Measurements from ENCODE around the gene COPS9. TPM values are rescaled to one million over a fixed set of nuclear protein-coding genes. Genes with fewer than 3 reads are reported as not detected.

COPS9 gene
- total RNA-seq, 1 donor from 2014 or later: 140 TPM

DNA sequence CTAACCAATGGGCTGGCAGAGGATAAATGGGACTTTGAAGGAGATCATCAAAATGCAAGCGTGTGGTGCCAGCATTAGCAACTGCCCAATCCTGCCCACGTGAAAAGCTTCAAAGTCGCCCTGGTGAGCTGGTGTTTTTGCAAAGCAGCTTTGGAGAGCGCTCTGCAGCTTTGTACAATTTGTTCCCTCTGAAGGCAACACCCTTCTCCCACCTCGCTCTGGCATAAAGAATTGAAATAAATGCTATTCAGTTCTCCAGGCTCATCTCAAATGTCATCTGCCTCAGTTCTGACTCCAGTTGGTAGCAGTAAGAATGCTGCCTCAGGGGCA is 3.5 kb downstream of the COPS9 start:
- H3K4me3 Mint-ChIP-seq (ENCODE audit: unreplicated experiment): no peak overlapping the region
- no peak for DNase-seq (ENCODE audit: low spot score)
- no peaks in the 10 kb centered on the region for H3K27me3 Mint-ChIP-seq (ENCODE audit: low read depth)
- H3K27ac Mint-ChIP-seq (ENCODE audit: unreplicated experiment): no peak overlapping the region
- H3K36me3 Mint-ChIP-seq (ENCODE audit: low read depth): peaks cover 38% of the 10 kb centered on the region
- TF ChIP-seq CTCF (IDR thresholded peaks at IDR 0.05): no peak
- peaks cover 24% of the 10 kb centered on the region for H3K4me1 Mint-ChIP-seq (ENCODE audit: low read depth)
- H3K9me3 Mint-ChIP-seq (ENCODE audit: low read depth): no peaks in the 10 kb centered on the region

GRCh38 chr2:240131941-240132650 is 4.0 kb downstream of the COPS9 start:
- Mint-ChIP-seq H3K4me1 (ENCODE audit: low read depth) (peaks cover 24% of the 10 kb centered on the region), H3K27ac (ENCODE audit: unreplicated experiment) (no peak overlapping the region), H3K4me3 (ENCODE audit: unreplicated experiment) (no peak overlapping the region), H3K9me3 (ENCODE audit: low read depth) (peaks cover 3% of the 10 kb centered on the region), H3K27me3 (ENCODE audit: low read depth) (no peaks in the 10 kb centered on the region), H3K36me3 (ENCODE audit: low read depth) (peaks cover 43% of the 10 kb centered on the region)
- peak; percentile 24 for TF ChIP-seq CTCF (IDR thresholded peaks at IDR 0.05)
- peak; percentile 61 for DNase-seq (ENCODE audit: low spot score)

DNA sequence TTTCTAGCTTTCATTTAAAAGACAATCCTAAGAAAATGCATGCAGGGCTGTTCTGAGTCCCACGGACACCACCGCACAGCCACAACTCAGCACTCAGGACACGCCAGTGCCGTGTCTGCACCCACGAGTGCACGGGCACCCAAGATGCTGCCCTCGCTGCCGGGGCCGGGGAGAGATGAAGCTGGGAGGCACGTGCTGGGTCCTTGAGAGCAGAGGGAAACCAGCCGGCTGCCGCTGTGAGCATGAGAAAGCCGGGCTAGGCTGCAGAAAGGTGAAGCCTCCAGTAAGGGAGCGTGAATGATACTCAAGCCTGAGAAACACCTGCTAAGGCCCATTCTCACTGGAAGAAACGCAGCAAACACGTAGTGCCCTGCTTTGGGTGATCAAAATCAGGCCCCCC is 4.8 kb downstream of the COPS9 start:
- Mint-ChIP-seq H3K27me3 (ENCODE audit: low read depth) (no peaks in the 10 kb centered on the region), H3K4me3 (ENCODE audit: unreplicated experiment) (no peak overlapping the region), H3K4me1 (ENCODE audit: low read depth) (peaks cover 21% of the 10 kb centered on the region), H3K36me3 (ENCODE audit: low read depth) (peaks cover 47% of the 10 kb centered on the region), H3K9me3 (ENCODE audit: low read depth) (peaks cover 8% of the 10 kb centered on the region), H3K27ac (ENCODE audit: unreplicated experiment) (no peak overlapping the region)
- peak; percentile 74 for DNase-seq (ENCODE audit: low spot score)
- no peak for TF ChIP-seq CTCF (IDR thresholded peaks at IDR 0.05)

- peaks cover 50% of the 10 kb centered on the region for H3K36me3 Mint-ChIP-seq (ENCODE audit: low read depth)
- DNase-seq (ENCODE audit: low spot score): peak; percentile 71
- H3K4me1 Mint-ChIP-seq (ENCODE audit: low read depth): peaks cover 18% of the 10 kb centered on the region
- TF ChIP-seq CTCF (IDR thresholded peaks at IDR 0.05): no peak
- no peak overlapping the region for H3K27ac Mint-ChIP-seq (ENCODE audit: unreplicated experiment)
- H3K4me3 Mint-ChIP-seq (ENCODE audit: unreplicated experiment): no peak overlapping the region
- H3K27me3 Mint-ChIP-seq (ENCODE audit: low read depth): no peaks in the 10 kb centered on the region
- H3K9me3 Mint-ChIP-seq (ENCODE audit: low read depth): peaks cover 11% of the 10 kb centered on the region
Measured at GRCh38 chr2:240130393-240131195, 5.5 kb downstream of the COPS9 start.

DNA sequence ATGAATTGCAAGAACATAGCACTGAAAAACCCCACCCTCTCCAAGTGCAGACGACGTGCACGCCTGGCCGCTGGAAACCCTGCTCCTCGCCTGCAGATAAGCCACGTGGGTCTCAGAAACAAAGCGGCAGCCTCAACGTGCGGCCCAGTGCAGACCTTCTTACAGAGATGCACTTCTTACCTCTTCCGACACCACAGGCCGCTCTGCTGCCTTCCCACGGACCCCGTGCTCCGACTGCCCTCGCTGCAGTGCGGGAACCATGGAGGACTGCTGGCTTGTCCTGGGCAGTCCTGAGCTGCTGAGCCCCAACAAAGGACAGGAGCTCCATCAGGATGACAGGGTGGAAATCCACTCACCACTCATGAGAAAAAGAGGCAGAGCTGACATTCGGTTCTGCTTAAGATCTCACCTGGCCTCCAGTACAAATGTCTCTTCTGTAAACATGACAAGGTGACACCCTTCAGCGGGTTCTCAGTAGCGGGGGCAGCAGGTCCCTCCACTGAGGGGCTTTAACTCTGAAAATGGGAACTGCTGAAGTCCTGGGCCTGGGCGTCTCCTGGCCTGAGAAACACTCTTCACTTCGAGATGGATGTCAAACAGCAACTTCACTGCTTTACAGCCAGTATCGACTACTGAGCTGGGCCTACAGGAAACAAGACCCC is 6.2 kb downstream of the COPS9 start:
- H3K9me3 Mint-ChIP-seq (ENCODE audit: low read depth): peaks cover 19% of the 10 kb centered on the region
- TF ChIP-seq CTCF (IDR thresholded peaks at IDR 0.05): no peak
- no peaks in the 10 kb centered on the region for H3K27me3 Mint-ChIP-seq (ENCODE audit: low read depth)
- H3K36me3 Mint-ChIP-seq (ENCODE audit: low read depth): peaks cover 53% of the 10 kb centered on the region
- H3K27ac Mint-ChIP-seq (ENCODE audit: unreplicated experiment): no peak overlapping the region
- no peak overlapping the region for H3K4me3 Mint-ChIP-seq (ENCODE audit: unreplicated experiment)
- peak; percentile 79 for DNase-seq (ENCODE audit: low spot score)
- H3K4me1 Mint-ChIP-seq (ENCODE audit: low read depth): peaks cover 11% of the 10 kb centered on the region
